Measurements from ENCODE around the gene ZFPM1.

The ZFPM1 gene

GRCh38 chr16:88530858-88531203 is 77.8 kb downstream of the ZFPM1 start:
- DNase-seq: no peak

- no peak for DNase-seq
These were observed 78.3 kb downstream of the ZFPM1 start for GRCh38 chr16:88531346-88531745.

- DNase-seq: no peak
These were observed 78.9 kb downstream of the ZFPM1 start for GRCh38 chr16:88531931-88532433.

- no peak for DNase-seq
These were observed 79.6 kb downstream of the ZFPM1 start for GRCh38 chr16:88532434-88533241.

GRCh38 chr16:88533381-88533917 is 80.4 kb downstream of the ZFPM1 start:
- peak; percentile 45 to 62 for DNase-seq

GRCh38 chr16:88533932-88534637 is 81.0 kb downstream of the ZFPM1 start:
- peak; percentile 53 to 80 for DNase-seq

GRCh38 chr16:88534638-88535190 is 81.6 kb downstream of the ZFPM1 start:
- DNase-seq: peak in 1 of 2 experiments; percentile 38

GRCh38 chr16:88535191-88535856 is 82.2 kb downstream of the ZFPM1 start:
- no peak for DNase-seq

- no peak for DNase-seq
These were observed 82.8 kb downstream of the ZFPM1 start for GRCh38 chr16:88535857-88536222.

- DNase-seq: no peak
These were observed 83.4 kb downstream of the ZFPM1 start for GRCh38 chr16:88536510-88536909.

GRCh38 chr16:88536971-88537751 is 84.1 kb downstream of the ZFPM1 start:
- DNase-seq: peak; percentile 30 to 48

GRCh38 chr16:88537859-88538258 is 84.8 kb downstream of the ZFPM1 start:
- DNase-seq: no peak

GRCh38 chr16:88538366-88539060 is 85.4 kb downstream of the ZFPM1 start:
- no peak for DNase-seq

- no peak for DNase-seq
These were observed 86.2 kb downstream of the ZFPM1 start for GRCh38 chr16:88539261-88539651.

- DNase-seq: no peak
These were observed 86.7 kb downstream of the ZFPM1 start for GRCh38 chr16:88539652-88540345.

GRCh38 chr16:88540346-88540977 is 87.4 kb downstream of the ZFPM1 start:
- no peak for DNase-seq

- DNase-seq: no peak
These were observed 88.9 kb downstream of the ZFPM1 start for GRCh38 chr16:88541831-88542616.

GRCh38 chr16:88543230-88543813 is 90.2 kb downstream of the ZFPM1 start:
- no peak for DNase-seq

GRCh38 chr16:88545781-88546180 is 92.7 kb downstream of the ZFPM1 start:
- no peak for DNase-seq

Measured in SHP77 (cell line).